Measurements from ENCODE around the gene AATK.

Gene AATK

DNA sequence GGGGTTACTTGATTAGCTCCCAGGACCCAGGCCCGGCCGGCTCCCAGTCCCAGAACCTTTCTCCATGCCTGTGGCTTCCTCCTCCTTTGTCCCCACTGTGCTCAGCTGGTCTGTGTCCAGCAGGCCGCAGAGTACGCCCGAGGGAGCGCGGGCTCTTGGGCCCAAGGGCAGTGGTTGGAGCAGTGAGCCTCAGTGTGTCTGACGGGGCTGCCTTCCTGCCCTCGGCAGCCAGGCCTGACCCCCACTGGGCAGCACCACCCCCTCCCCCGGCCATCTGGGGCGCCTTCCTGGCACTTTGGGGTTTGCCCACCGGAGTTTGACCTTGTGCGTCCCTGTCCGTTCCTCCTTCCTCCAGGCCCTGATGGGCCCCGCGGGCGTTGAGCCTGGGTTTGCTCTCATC, 63.2 kb downstream of the AATK start:
- no peak overlapping the region for H3K4me2 ChIP-seq (ENCODE audit: low read length)

DNA sequence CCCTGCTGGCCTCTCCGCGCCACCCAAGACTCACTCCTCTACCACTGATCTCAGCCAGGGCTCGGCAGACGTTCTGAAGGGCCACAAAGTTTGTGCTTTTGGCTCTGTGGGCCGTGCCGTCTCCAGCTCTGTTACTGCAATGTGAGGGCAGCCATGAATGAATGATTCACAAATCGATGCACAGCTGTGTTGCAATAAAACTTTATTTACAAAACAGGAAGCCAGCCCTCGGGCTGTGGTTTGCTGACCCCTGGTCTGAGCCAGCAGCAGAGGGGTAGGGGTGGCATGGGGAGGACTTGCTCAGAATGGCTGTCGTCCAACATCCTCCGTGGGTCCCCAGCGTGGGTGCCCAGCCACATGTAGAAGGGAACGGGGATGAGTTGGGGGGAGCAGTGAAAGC, 63.7 kb downstream of the AATK start:
- Histone ChIP-seq H3K4me3 (ENCODE audit: low read length) (no peak overlapping the region), H4K20me1 (ENCODE audit: control insufficient read depth, insufficient read depth, low read depth, low read length) (no peaks in the 10 kb centered on the region), H3F3A (ENCODE audit: control insufficient read depth, insufficient read depth) (no peaks in the 10 kb centered on the region), H3K27ac (ENCODE audit: low read depth, low read length) (no peak overlapping the region), H3K79me2 (ENCODE audit: control insufficient read depth, low read length) (no peaks in the 10 kb centered on the region), H3K9me3 (ENCODE audit: control insufficient read depth, insufficient read depth, low read length) (no peaks in the 10 kb centered on the region), H3K9me2 (replicated peaks; ENCODE audit: control insufficient read depth, low read length) (no peaks in the 10 kb centered on the region), H3K27me3 (ENCODE audit: control insufficient read depth, low read length) (no peaks in the 10 kb centered on the region), H3K36me3 (ENCODE audit: control insufficient read depth, low read length) (no peaks in the 10 kb centered on the region), H3K4me1 (ENCODE audit: control insufficient read depth, low read length) (no peaks in the 10 kb centered on the region), H3K4me2 (ENCODE audit: low read length) (no peak overlapping the region)
- TF ChIP-seq, protein P1, sequence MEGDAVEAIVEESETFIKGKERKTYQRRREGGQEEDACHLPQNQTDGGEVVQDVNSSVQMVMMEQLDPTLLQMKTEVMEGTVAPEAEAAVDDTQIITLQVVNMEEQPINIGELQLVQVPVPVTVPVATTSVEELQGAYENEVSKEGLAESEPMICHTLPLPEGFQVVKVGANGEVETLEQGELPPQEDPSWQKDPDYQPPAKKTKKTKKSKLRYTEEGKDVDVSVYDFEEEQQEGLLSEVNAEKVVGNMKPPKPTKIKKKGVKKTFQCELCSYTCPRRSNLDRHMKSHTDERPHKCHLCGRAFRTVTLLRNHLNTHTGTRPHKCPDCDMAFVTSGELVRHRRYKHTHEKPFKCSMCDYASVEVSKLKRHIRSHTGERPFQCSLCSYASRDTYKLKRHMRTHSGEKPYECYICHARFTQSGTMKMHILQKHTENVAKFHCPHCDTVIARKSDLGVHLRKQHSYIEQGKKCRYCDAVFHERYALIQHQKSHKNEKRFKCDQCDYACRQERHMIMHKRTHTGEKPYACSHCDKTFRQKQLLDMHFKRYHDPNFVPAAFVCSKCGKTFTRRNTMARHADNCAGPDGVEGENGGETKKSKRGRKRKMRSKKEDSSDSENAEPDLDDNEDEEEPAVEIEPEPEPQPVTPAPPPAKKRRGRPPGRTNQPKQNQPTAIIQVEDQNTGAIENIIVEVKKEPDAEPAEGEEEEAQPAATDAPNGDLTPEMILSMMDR (IDR thresholded peaks at IDR 0.05; ENCODE audit: low read depth, low read length, poor library complexity, severe bottlenecking) = no peak
- no peak for TF ChIP-seq EZH2phosphoT487 (IDR thresholded peaks at IDR 0.05; ENCODE audit: borderline replicate concordance, low read length)

More for the DNA sequence above, 63.2 kb downstream of the AATK start:
- H3K27ac ChIP-seq (ENCODE audit: low read depth, low read length) = no peak overlapping the region
- no peaks in the 10 kb centered on the region for H3K27me3 ChIP-seq (ENCODE audit: control insufficient read depth, low read length)
- H4K20me1 ChIP-seq (ENCODE audit: control insufficient read depth, insufficient read depth, low read depth, low read length) = no peaks in the 10 kb centered on the region
- no peaks in the 10 kb centered on the region for H3K9me3 ChIP-seq (ENCODE audit: control insufficient read depth, insufficient read depth, low read length)
- H3K79me2 ChIP-seq (ENCODE audit: control insufficient read depth, low read length) = no peaks in the 10 kb centered on the region
- TF ChIP-seq, protein P1 (IDR thresholded peaks at IDR 0.05; ENCODE audit: low read depth, low read length, poor library complexity, severe bottlenecking) = no peak
- TF ChIP-seq EZH2phosphoT487 (IDR thresholded peaks at IDR 0.05; ENCODE audit: borderline replicate concordance, low read length) = no peak
- H3K36me3 ChIP-seq (ENCODE audit: control insufficient read depth, low read length) = no peaks in the 10 kb centered on the region
- H3K9me2 ChIP-seq (replicated peaks; ENCODE audit: control insufficient read depth, low read length) = no peaks in the 10 kb centered on the region
- H3F3A ChIP-seq (ENCODE audit: control insufficient read depth, insufficient read depth) = no peaks in the 10 kb centered on the region
- H3K4me3 ChIP-seq (ENCODE audit: low read length) = no peak overlapping the region
- H3K4me1 ChIP-seq (ENCODE audit: control insufficient read depth, low read length) = no peaks in the 10 kb centered on the region

DNA sequence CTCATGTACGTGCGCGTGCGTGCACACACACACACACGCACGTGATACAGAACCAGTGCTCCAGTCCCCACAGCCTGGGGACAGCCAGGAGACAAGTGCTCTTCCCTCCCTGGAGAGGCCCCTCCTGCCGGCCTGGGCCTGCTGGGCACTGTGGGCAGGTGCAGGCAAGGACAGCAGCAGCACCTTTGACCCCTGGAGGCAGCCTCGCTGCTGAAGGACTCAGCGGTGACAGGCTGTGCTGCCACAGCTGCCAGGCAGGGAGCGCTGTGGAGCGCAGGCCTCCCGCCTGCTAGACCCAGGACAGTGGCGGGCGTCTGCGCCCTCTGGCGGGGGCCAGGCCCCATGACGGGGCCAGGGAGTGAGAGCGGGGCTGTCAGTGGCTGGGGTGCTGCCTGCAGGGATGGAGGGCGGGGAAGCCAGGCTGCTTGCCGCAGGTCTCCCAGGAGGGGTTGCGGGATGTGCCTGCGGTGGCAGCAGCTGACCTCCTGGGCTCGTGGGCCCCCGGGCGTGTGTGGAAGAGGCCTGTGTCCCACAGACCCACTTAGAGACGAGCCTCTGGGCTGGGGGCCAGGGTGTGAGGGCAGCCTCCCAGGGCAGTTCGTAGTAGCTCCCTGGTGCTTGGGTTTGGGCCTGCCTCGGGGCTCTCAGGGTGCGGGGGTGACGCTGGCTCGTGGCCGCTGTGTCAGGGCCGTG, 64.3 kb downstream of the AATK start:
- TF ChIP-seq, protein P1 (IDR thresholded peaks at IDR 0.05; ENCODE audit: low read depth, low read length, poor library complexity, severe bottlenecking) = peak; percentile 100
- TF ChIP-seq EZH2phosphoT487 (IDR thresholded peaks at IDR 0.05; ENCODE audit: borderline replicate concordance, low read length) = no peak
- Histone ChIP-seq H3K9me3 (ENCODE audit: control insufficient read depth, insufficient read depth, low read length) (no peaks in the 10 kb centered on the region), H4K20me1 (ENCODE audit: control insufficient read depth, insufficient read depth, low read depth, low read length) (no peaks in the 10 kb centered on the region), H3K4me2 (ENCODE audit: low read length) (no peak overlapping the region), H3K27me3 (ENCODE audit: control insufficient read depth, low read length) (no peaks in the 10 kb centered on the region), H3K4me1 (ENCODE audit: control insufficient read depth, low read length) (no peaks in the 10 kb centered on the region), H3K36me3 (ENCODE audit: control insufficient read depth, low read length) (no peaks in the 10 kb centered on the region), H3K79me2 (ENCODE audit: control insufficient read depth, low read length) (no peaks in the 10 kb centered on the region), H3F3A (ENCODE audit: control insufficient read depth, insufficient read depth) (no peaks in the 10 kb centered on the region), H3K4me3 (ENCODE audit: low read length) (no peak overlapping the region), H3K9me2 (replicated peaks; ENCODE audit: control insufficient read depth, low read length) (no peaks in the 10 kb centered on the region), H3K27ac (ENCODE audit: low read depth, low read length) (no peak overlapping the region)
